ENCODE results near the gene YWHAG.

Gene YWHAG

GRCh38 chr7:76333511-76334101, 25.2 kb downstream of the YWHAG start:
- no peak overlapping the region for H3K27ac ChIP-seq (ENCODE audit: low read depth, low read length)
- H3K9ac ChIP-seq (ENCODE audit: low read length): no peak overlapping the region
- no peak overlapping the region for H3K4me3 ChIP-seq (ENCODE audit: low read depth, low read length)
- no peaks in the 10 kb centered on the region for H3K27me3 ChIP-seq (ENCODE audit: control insufficient read depth, insufficient read depth, low read length)
- H3K9me3 ChIP-seq (ENCODE audit: control insufficient read depth, insufficient read depth, low read depth, low read length): no peaks in the 10 kb centered on the region
- peaks cover 55% of the 10 kb centered on the region for H3K36me3 ChIP-seq (ENCODE audit: control insufficient read depth, insufficient read depth, low read length)
- H3K4me1 ChIP-seq (ENCODE audit: control insufficient read depth, insufficient read depth, low read length): peaks cover 4% of the 10 kb centered on the region; the same call in 1 of the 2 replicates

- peaks cover 63% of the 10 kb centered on the region for H3K36me3 ChIP-seq (ENCODE audit: control insufficient read depth, insufficient read depth, low read length)
- H3K27ac ChIP-seq (ENCODE audit: low read depth, low read length): no peak overlapping the region
- peaks cover 2% of the 10 kb centered on the region; the same call in 1 of the 2 replicates for H3K4me1 ChIP-seq (ENCODE audit: control insufficient read depth, insufficient read depth, low read length)
Observed at GRCh38 chr7:76332078-76332477, 26.7 kb downstream of the YWHAG start.

GRCh38 chr7:76330673-76331072, 28.1 kb downstream of the YWHAG start:
- no peak overlapping the region for H3K9ac ChIP-seq (ENCODE audit: low read length)
- H3K36me3 ChIP-seq (ENCODE audit: control insufficient read depth, insufficient read depth, low read length): peaks cover 66% of the 10 kb centered on the region
- no peak overlapping the region for H3K27ac ChIP-seq (ENCODE audit: low read depth, low read length)
- no peaks in the 10 kb centered on the region for H3K9me3 ChIP-seq (ENCODE audit: control insufficient read depth, insufficient read depth, low read depth, low read length)
- no peak overlapping the region for H3K4me3 ChIP-seq (ENCODE audit: low read depth, low read length)
- H3K4me1 ChIP-seq (ENCODE audit: control insufficient read depth, insufficient read depth, low read length): peaks cover 2% of the 10 kb centered on the region; the same call in 1 of the 2 replicates
- H3K27me3 ChIP-seq (ENCODE audit: control insufficient read depth, insufficient read depth, low read length): no peaks in the 10 kb centered on the region

More at GRCh38 chr7:76332078-76332477, 26.7 kb downstream of the YWHAG start:
- Histone ChIP-seq H3K9me3 (ENCODE audit: control insufficient read depth, insufficient read depth, low read depth, low read length) (no peaks in the 10 kb centered on the region), H3K9ac (ENCODE audit: low read length) (no peak overlapping the region), H3K27me3 (ENCODE audit: control insufficient read depth, insufficient read depth, low read length) (no peaks in the 10 kb centered on the region), H3K4me3 (ENCODE audit: low read depth, low read length) (no peak overlapping the region)

- H3K27ac ChIP-seq (ENCODE audit: low read depth, low read length): no peak overlapping the region
- no peak overlapping the region for H3K4me3 ChIP-seq (ENCODE audit: low read depth, low read length)
- no peaks in the 10 kb centered on the region for H3K27me3 ChIP-seq (ENCODE audit: control insufficient read depth, insufficient read depth, low read length)
- peaks cover 70% of the 10 kb centered on the region for H3K36me3 ChIP-seq (ENCODE audit: control insufficient read depth, insufficient read depth, low read length)
- no peaks in the 10 kb centered on the region for H3K9me3 ChIP-seq (ENCODE audit: control insufficient read depth, insufficient read depth, low read depth, low read length)
- H3K4me1 ChIP-seq (ENCODE audit: control insufficient read depth, insufficient read depth, low read length): peaks cover 2% of the 10 kb centered on the region; the same call in 1 of the 2 replicates
- no peak overlapping the region for H3K9ac ChIP-seq (ENCODE audit: low read length)
Observed at GRCh38 chr7:76330261-76330660, 28.5 kb downstream of the YWHAG start.

- Histone ChIP-seq H3K4me3 (ENCODE audit: low read depth, low read length) (no peak overlapping the region), H3K27ac (ENCODE audit: low read depth, low read length) (no peak overlapping the region), H3K4me1 (ENCODE audit: control insufficient read depth, insufficient read depth, low read length) (peaks cover 2% of the 10 kb centered on the region; the same call in 1 of the 2 replicates), H3K27me3 (ENCODE audit: control insufficient read depth, insufficient read depth, low read length) (no peaks in the 10 kb centered on the region), H3K9ac (ENCODE audit: low read length) (no peak overlapping the region), H3K36me3 (ENCODE audit: control insufficient read depth, insufficient read depth, low read length) (peaks cover 76% of the 10 kb centered on the region), H3K9me3 (ENCODE audit: control insufficient read depth, insufficient read depth, low read depth, low read length) (no peaks in the 10 kb centered on the region)
Observed at GRCh38 chr7:76329479-76329878, 29.3 kb downstream of the YWHAG start.

- Histone ChIP-seq H3K36me3 (ENCODE audit: control insufficient read depth, insufficient read depth, low read length) (peaks cover 72% of the 10 kb centered on the region), H3K4me1 (ENCODE audit: control insufficient read depth, insufficient read depth, low read length) (peaks cover 2% of the 10 kb centered on the region; the same call in 1 of the 2 replicates), H3K27ac (ENCODE audit: low read depth, low read length) (no peak overlapping the region), H3K4me3 (ENCODE audit: low read depth, low read length) (no peak overlapping the region), H3K27me3 (ENCODE audit: control insufficient read depth, insufficient read depth, low read length) (no peaks in the 10 kb centered on the region), H3K9ac (ENCODE audit: low read length) (no peak overlapping the region), H3K9me3 (ENCODE audit: control insufficient read depth, insufficient read depth, low read depth, low read length) (no peaks in the 10 kb centered on the region)
Observed at GRCh38 chr7:76328389-76328788, 30.4 kb downstream of the YWHAG start.

GRCh38 chr7:76327610-76328009, 31.2 kb downstream of the YWHAG start:
- Histone ChIP-seq H3K27me3 (ENCODE audit: control insufficient read depth, insufficient read depth, low read length) (no peaks in the 10 kb centered on the region), H3K4me1 (ENCODE audit: control insufficient read depth, insufficient read depth, low read length) (peaks cover 2% of the 10 kb centered on the region; the same call in 1 of the 2 replicates), H3K4me3 (ENCODE audit: low read depth, low read length) (no peak overlapping the region), H3K9me3 (ENCODE audit: control insufficient read depth, insufficient read depth, low read depth, low read length) (no peaks in the 10 kb centered on the region), H3K27ac (ENCODE audit: low read depth, low read length) (no peak overlapping the region), H3K36me3 (ENCODE audit: control insufficient read depth, insufficient read depth, low read length) (peaks cover 73% of the 10 kb centered on the region), H3K9ac (ENCODE audit: low read length) (no peak overlapping the region)

GRCh38 chr7:76326646-76327233, 32.1 kb downstream of the YWHAG start:
- peaks cover 66% of the 10 kb centered on the region for H3K36me3 ChIP-seq (ENCODE audit: control insufficient read depth, insufficient read depth, low read length)
- no peak overlapping the region for H3K27ac ChIP-seq (ENCODE audit: low read depth, low read length)

GRCh38 chr7:76325811-76326210, 33.0 kb downstream of the YWHAG start:
- Histone ChIP-seq H3K4me1 (ENCODE audit: control insufficient read depth, insufficient read depth, low read length) (no peaks in the 10 kb centered on the region), H3K36me3 (ENCODE audit: control insufficient read depth, insufficient read depth, low read length) (peaks cover 64% of the 10 kb centered on the region), H3K27ac (ENCODE audit: low read depth, low read length) (no peak overlapping the region), H3K9me3 (ENCODE audit: control insufficient read depth, insufficient read depth, low read depth, low read length) (no peaks in the 10 kb centered on the region), H3K27me3 (ENCODE audit: control insufficient read depth, insufficient read depth, low read length) (no peaks in the 10 kb centered on the region), H3K9ac (ENCODE audit: low read length) (no peak overlapping the region), H3K4me3 (ENCODE audit: low read depth, low read length) (no peak overlapping the region)

More at GRCh38 chr7:76326646-76327233, 32.1 kb downstream of the YWHAG start:
- H3K4me1 ChIP-seq (ENCODE audit: control insufficient read depth, insufficient read depth, low read length): peaks cover 2% of the 10 kb centered on the region; the same call in 1 of the 2 replicates
- H3K4me3 ChIP-seq (ENCODE audit: low read depth, low read length): no peak overlapping the region
- H3K9me3 ChIP-seq (ENCODE audit: control insufficient read depth, insufficient read depth, low read depth, low read length): no peaks in the 10 kb centered on the region
- no peaks in the 10 kb centered on the region for H3K27me3 ChIP-seq (ENCODE audit: control insufficient read depth, insufficient read depth, low read length)
- no peak overlapping the region for H3K9ac ChIP-seq (ENCODE audit: low read length)

- Histone ChIP-seq H3K36me3 (ENCODE audit: control insufficient read depth, insufficient read depth, low read length) (peaks cover 58% of the 10 kb centered on the region), H3K27me3 (ENCODE audit: control insufficient read depth, insufficient read depth, low read length) (no peaks in the 10 kb centered on the region), H3K4me3 (ENCODE audit: low read depth, low read length) (no peak overlapping the region), H3K27ac (ENCODE audit: low read depth, low read length) (no peak overlapping the region), H3K9ac (ENCODE audit: low read length) (no peak overlapping the region), H3K4me1 (ENCODE audit: control insufficient read depth, insufficient read depth, low read length) (no peaks in the 10 kb centered on the region), H3K9me3 (ENCODE audit: control insufficient read depth, insufficient read depth, low read depth, low read length) (no peaks in the 10 kb centered on the region)
Observed at GRCh38 chr7:76325092-76325491, 33.7 kb downstream of the YWHAG start.

- H3K9me3 ChIP-seq (ENCODE audit: control insufficient read depth, insufficient read depth, low read depth, low read length): no peaks in the 10 kb centered on the region
- peaks cover 14% of the 10 kb centered on the region for H3K4me1 ChIP-seq (ENCODE audit: control insufficient read depth, insufficient read depth, low read length)
- no peaks in the 10 kb centered on the region for H3K27me3 ChIP-seq (ENCODE audit: control insufficient read depth, insufficient read depth, low read length)
- peak overlapping the region; percentile 79 for H3K4me3 ChIP-seq (ENCODE audit: low read depth, low read length)
- H3K36me3 ChIP-seq (ENCODE audit: control insufficient read depth, insufficient read depth, low read length): peaks cover 8% of the 10 kb centered on the region
- H3K9ac ChIP-seq (ENCODE audit: low read length): peak overlapping the region; percentile 77
- H3K27ac ChIP-seq (ENCODE audit: low read depth, low read length): peak overlapping the region; percentile 74
Observed at GRCh38 chr7:76318488-76319353, 40.1 kb downstream of the YWHAG start.

Measured in HUES6 (cell line).